Globus pallidus (tissue), 1 donor: ENCODE measurements around the gene JCHAIN.
A peak's percentile ranks its signal among the peaks of the same experiment; 100 is the strongest.
"Not testable (repeated sequence)": the region's sequence is repeated elsewhere in the genome, so short reads cannot be mapped to it uniquely, and the experiment has no call there.

Source experiments
- DNase-seq: peaks from one replicate; pipeline ENCODE4 v3.0.0-alpha.2; 2015; ENCODE audit warnings: low spot score

Gene JCHAIN

DNA sequence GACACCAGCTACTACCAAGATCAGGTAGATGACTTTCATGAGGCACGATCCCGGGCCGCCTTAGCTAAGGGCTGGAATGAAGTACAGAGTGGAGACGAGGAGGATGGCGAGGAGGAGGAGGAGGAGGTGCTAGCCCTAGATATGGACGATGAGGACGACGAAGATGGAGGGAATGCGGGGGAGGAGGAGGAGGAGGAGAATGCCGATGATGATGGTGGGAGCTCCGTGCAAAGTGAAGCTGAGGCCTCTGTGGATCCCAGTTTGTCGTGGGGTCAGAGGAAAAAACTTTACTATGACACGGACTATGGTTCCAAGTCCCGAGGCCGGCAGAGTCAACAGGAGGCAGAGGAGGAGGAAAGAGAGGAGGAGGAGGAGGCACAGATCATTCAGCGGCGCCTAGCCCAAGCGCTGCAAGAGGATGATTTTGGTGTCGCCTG is 22.5 kb upstream of the JCHAIN start:
- DNase-seq: no peak

DNA sequence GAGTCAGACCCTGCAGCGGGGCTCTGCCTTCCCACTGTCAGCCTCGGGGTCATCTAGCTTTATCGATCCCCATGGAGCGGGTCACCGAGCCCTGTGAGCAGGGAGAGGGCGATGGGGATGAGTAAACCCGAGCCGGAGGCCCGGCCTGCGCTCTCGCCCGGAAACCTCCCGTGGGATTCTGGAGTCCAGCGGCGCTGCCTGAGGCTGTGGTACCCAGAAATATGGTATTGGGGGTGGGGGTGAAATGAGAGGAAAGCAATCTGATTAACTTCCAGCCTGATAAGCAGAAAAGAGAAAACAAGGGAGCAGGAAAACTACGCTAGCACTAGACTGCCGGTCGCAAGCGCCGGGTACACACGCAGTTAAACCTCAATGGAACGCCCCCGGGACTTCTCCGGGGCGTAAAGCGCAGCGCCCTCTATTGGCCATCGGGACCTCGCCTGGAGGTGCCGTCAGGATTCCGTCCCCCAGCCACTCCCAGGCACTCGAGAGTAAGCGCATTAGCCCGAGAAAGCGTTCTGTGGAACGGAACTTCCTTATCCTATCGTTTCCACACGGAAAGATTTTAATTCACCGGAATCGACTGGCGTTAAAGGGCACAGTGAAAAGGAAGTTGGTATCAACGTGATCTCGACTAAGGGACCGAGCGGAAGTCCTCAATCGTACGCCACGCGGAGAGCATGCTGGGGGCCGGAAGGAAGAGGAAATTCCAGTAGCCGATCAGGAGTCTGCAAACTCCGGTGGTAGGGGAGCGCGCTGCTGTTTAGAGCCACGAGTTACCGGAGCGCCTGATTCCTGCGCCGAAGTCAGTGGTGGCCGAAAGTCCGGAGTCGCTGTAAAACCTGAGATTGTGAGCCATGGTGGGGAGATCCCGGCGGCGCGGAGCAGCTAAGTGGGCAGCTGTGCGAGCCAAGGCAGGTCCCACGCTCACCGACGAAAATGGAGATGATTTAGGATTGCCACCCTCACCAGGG is 21.8 kb upstream of the JCHAIN start, which contains the start of gene UTP3:
Gene UTP3 (plus strand): TSS at position 712 of the 974 bp plus-strand sequence. CDS start 146 bp downstream, at position 858.
- DNase-seq: peak; percentile 99

DNA sequence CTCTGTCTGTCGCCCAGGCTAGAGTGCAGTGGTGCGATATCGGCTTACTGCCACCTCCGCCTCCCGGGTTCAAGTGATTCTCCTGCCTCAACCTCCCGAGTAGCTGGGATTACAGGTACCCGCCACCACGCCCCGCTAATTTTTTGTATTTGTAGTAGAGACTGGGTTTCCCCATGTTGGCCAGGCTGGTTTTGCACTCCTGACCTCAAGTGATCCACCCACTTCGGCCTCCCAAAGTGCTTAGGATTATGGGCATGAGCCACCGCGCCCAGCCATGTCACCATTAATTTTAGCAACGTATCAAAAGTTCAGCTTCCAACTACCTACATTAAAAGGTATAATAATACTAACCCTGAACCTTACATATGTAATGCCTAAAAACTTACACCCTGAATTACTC is 21.1 kb upstream of the JCHAIN start:
- DNase-seq: no peak

DNA sequence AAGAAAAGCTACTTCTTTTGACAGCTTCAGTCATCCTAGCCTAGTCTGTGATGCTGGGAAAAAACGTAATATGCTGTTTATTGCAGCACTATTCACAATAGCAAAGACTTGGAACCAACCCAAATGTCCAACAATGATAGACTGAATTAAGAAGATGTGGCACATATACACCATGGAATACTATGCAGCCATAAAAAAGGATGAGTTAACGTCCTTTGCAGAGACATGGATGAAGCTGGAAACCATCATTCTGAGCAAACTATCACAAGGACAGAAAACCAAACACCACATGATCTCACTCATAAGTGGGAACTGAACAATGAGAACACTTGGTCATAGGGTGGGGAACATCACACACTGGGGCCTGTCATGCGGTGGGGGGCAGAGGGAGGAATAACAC is 15.8 kb upstream of the JCHAIN start:
- DNase-seq: not testable (repeated sequence)

DNA sequence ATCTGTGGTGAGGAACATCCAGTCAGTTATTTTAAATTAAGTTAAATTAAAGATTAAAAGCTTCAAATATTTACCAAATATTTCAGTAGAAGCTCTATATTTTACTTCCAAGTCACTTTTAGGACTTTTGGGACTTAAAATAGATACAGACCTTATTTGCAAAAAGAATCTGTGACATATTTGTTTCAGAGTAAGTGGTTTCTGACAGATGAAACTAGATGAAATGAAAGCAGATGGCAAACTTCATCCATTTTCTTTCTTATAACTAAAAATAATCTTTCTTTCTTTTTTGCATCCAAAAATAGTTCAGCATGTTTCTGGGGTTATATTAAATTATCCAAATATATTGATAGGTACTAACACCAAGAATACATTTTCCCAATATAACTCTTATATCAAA is 15.4 kb upstream of the JCHAIN start:
- no peak for DNase-seq

DNA sequence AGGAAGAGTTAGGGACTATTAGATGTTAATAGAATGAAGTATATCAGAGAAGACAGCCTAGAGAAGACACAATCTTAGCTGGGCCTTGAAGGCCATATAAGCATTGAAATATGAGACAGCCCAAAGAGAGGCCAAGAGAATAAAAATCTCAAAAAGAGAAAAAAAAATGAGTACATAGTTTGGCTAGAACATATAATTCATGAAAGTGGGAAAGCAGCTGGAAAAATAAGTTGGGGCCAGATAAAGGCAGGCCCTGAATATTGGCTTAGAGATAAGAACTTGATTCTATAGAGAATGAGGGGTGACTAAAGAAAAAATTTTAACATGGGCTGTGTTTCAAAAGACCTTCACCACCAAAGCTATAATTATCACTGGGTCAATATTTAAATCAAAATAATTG is 14.6 kb upstream of the JCHAIN start:
- DNase-seq: no peak

DNA sequence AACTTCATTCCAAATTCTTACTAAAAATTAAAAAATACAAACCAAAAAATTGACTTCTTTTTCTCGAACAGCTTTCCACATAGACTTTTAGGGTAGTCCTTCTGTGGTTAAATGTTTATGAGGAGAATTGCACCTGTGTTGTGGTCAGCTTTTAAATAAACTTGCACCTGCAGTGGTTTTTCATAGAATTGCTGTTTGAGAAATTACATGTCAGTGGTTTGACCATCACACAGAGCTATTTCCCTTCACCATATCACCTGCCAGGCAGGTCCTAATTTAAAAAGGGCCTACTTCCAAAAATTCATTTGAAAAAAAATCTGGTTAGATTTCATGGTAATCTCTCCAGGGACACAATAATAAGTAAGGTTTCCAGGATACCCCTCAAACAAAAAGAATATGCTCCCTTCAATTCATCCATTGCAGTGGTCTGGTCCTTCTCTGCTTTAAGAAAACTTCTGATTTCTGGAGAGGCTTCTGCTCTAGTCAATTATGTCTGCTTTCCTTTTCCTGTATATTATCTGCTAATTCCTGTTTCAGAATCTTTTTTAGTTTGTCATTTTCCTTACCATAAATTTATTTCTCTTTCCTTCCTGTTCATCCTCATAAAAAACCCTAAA is 12.2 kb upstream of the JCHAIN start:
- no peak for DNase-seq

DNA sequence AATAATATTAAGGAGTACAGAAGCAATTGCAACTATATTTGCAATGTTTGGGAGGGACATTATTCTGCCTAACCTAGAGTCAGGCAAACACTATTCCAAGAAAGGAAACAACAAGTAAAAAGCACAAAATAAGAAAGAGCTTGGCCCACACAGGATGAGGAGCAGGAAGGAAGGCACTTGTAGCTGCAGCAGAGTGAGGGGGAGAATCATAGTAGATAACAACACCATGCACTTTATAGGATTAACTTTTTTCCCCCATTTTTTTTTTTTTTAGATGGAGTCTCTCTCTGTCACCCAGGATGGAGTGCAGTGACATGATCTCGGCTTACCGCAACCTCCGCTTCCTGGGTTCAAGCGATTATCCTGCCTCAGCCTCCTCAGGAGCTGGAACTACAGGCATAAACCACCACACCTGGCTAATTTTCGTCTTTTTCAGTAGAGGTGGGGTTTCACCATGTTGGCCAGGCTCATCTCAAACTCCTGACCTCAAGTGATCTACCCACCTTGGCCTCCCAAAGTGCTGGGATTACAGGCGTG is 10.3 kb upstream of the JCHAIN start:
- no peak for DNase-seq

DNA sequence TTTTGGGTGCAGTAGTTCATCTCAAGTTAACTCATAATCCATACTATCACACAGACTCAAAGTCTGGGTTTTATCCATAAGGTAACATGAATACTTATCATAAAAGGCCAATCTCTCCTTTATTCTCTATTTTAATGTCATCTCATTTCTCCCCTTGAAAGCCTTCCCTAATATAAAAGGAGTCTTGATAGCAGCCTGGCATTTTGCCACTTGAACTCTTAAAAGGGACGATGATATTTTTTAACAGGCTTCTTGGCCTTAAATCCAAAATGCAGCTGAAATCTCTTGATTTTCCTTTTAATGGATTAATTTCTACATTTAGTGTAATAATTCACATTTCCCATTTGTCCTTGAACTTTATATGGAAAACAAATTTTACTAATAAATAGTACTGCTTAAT is 8.4 kb upstream of the JCHAIN start:
- no peak for DNase-seq

DNA sequence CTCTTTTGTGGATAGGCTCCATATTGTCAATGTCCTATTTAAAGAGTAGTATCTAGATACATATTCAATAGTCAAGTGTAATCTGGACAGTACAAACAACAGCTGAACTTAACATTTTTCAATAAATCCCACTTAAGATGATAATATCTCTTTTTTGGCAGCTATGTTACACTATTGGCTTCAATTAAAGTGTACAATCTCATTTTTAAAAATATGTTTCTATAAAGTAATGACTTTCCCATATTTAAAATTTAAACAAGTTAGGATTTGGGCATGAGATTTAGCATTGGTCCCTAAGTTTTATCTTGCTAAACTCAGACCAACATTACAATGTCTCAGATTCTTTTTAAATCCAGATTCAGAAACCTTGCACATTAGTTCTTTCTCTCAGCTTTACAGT is 7.9 kb upstream of the JCHAIN start:
- DNase-seq: no peak

DNA sequence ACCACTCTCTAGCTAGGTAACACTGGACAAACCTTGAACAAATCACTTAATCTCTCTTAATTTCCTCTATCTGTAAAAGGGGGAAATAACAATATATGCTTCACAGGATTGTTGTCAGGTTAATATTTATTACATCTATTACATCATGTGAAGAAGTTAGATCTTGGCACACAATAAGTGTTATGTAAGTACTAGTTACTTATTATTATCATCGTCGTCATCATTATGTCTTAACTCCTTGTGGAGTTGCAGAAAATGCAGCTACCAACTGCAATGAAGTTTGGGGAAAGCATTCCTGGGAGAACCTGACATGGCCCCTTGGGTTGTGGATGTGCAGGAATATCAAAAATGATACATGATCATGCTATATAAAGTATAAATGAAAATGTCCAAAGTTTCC is 4.8 kb upstream of the JCHAIN start:
- DNase-seq: no peak

DNA sequence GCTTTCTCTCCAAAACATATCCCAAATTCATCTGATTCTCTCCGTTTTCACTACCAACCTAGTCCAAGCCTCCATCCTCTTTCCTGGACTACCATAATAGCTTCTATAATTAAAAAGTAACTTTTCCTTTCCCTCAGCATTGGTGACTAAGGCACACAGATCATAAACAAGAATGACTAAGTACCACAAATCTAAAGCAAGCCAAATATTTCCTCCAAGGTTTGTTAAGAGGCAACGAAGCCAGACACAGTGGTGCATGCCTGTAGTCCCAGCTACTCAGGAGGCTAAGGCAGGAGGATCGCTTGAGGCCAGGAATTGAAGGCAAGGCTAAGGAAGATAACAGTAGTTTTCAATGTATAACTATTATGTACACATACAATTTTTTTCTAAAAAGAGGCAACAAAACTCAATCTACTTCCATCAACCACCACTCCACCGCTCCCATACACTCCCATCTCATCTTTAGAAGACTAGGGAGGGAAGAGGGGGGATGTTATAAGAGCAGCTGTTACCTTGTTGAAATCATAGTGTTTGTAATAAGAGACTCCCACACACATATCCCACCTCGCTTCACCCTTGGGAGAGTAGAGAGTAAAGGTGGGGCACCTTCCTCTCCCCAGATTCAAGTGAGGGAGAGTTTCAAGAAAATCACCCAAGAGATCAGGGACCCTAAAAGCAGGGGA is 4.2 kb upstream of the JCHAIN start:
- DNase-seq: no peak

DNA sequence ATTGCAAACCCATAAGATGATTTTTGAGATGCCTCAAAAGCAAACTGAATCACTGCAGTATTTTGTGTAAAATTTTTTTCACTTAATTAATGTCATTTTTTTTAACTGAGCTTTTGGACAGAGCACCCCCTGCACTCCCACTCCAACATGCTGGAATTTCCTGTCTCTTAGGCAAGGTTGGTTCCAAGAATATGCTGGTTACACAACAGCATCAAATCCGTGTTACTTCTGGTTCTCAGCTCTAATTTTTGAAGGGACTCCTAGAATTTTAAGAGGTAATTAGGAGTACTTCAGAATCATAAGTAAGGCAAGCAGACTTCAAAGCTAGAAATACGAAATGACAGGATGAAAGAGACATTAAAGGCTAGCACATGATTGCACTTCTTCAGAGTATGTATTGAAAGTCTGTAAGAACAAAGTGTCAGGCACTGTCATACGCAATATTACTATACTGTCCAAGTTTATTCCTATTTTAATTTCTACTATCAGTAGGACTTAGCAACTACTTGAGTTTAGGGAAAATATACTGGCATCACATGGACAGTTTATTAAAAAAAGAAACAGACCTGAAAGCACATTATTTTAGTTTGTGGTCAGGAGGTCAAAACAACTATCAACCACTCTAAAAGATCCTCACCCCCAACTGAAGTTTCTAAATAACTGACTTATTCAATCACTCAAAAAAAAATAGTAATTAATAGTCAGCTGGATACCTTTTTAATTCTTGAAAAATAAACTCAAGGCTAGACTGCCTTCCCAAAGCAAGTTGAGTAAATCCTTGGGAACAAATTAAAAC is 1.6 kb upstream of the JCHAIN start:
- DNase-seq: no peak

DNA sequence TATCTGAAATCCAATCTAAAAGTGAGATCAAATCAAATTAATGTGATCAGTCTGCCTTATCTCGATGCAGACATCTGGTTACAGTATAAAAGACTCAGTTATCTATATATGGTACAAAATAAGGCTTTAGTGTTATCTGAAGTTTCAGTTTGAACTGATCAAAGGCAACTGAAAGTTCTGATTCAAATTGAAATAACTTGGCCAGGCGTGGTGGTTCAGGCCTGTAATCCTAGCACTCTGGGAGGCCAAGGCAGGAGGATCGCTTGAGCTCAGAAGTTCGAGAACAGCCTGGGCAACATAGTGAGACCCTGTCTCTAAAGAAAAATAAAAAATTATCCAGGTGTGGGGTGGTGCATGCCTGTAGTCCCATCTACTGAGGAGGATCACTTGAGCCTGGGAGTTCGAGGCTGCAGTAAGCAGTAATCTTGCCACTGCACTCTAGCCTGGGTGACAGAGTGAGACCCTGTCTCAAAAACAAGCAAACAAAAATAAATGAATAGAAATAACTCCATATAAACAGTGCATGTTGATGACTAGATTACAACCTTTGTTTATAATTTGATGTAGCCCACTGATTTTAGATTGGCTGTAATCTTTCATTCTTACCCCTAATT is 4.9 kb downstream of the JCHAIN start:
- DNase-seq: not testable (repeated sequence)

DNA sequence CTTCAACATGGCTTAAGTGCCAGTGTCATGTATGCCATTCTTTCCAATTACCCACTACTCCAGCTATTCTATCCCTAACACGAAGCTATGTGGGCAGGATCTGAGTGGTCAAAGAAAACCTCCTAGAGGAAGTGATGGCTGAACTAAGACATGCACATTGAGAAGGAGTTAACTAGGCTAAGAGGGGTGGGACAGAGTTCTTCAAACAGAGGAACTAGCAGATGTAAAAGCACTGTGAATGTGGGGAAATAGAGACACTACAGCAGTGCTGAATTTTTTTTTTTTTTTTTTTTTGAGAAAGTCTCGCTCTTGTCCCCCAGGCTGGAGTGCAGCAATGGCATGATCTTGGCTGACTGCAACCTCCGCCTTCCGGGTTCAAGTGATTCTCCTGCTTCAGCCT is 6.2 kb downstream of the JCHAIN start:
- no peak for DNase-seq

DNA sequence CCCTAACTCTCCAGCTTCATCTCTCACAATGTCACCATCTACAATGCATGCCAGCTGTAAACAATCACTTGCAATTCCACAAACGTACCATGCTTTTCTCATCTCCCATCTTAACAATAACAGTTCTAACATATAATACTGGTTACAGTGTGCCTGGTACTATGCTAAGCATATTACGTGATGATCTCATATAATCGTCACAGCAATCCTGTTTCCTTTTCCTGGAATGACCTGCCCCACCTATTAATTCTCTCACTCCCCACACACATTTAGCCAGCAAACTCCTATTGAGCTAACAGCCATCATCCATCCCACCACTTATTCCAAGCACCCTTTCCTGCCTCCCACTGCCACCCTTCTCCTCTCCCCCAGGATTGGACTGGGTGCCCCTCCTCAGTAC is 7.9 kb downstream of the JCHAIN start:
- no peak for DNase-seq

DNA sequence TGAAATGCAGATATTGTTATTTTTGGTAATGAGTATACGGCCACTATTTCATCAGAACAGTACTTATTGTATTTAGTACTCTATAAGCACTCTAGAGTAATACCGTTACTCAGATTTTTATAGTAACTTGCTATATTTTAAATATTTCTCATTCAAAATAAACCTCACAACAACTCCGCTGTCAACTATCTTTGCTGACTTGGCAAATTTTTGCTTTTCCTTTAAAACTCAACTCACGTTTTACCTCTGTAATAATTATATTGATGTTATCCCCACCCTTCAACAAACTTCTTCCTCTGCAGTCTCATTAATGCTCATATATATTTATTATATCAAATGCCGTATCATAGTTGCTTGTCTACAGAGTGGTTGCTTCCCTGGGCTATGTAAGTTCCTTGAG is 9.0 kb downstream of the JCHAIN start:
- DNase-seq: no peak

DNA sequence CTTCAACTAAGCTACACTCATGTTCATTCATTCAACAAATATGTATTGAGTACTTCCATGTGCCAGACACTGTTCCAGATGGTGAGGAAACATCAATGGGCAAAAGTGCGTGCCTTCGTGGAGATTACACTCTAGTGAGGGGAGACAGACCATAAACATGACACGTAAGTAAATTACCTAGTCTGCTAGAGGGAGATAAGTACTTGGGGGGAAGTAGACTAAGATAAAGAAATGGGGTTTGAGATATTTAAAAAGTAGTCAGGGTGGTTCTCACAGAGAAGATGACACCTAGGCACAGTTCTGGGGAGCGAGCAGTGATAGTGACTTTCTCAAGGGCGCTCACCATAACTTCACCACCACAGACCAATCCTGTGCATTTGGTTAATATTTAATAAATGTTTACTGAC is 11.7 kb downstream of the JCHAIN start:
- DNase-seq: no peak

DNA sequence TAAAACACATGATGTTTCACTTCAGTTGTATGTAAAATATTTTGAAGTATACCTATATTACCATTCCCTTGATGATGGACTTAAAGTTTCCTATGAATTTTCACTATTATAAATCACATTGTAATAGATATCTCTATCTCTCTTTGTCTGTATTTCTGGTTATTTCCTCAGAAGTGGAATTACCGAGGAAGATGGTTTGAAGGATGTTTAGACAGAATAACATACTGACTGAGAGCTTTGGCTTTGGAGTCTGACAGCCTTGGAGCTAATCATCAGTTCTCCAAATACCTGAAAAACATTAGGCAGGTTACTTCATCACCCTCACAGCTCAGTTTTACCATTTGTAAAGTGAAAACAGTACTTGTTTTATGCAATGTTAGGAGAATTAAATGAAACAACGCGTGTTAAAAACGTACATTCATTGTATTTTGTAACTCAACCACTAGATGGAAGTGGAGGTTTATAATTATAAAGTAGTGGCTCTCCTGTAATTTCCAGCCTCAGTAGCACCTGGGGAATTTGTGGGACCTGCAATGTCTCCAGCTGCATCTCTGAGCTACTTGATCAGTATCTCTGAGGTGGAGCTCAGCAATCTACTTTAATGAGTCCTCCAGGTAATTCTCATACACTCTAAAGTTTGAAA is 14.3 kb downstream of the JCHAIN start:
- peak; percentile 23 for DNase-seq

DNA sequence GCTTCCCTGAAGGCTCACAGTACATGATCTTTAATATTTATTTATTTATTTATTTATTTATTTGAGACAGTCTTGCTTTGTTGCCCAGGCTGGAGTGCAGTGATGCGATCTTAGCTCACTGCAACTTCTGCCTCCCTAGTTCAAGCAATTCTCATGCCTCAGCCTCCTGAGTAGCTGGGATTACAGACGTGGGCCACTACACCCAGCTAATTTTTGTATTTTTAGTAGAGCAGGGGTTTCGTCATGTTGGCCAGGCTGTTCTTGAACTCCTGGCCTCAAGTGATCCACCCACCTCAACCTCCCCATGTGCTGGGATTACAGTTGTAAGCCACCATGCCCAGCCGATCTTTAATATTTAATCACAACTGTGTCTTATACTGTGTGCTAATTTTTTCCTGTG is 15.6 kb downstream of the JCHAIN start:
- DNase-seq: not testable (repeated sequence)

DNA sequence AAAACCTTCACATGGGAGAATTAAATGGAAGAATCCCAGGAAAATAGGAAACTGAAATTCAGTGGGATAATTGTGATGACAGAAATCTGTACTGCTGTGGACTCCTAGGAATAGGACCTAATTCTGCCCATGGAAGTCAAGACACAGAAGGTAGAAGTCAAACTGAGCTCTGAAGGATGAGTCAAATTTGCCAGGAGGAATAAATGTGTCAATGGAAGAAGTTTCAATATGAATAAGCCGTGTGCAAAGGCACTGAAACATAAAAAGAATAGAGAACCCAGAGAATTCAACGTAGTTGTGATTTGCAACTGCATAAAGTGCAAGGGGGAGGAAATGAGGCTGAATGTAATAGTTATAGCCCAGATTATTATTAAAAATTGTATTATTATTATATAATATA is 26.1 kb downstream of the JCHAIN start:
- DNase-seq: no peak
